AG08395 (cell line): ENCODE results near the gene DGKE.

Source experiments
- DNase-seq: peaks from one replicate; pipeline ENCODE4 v3.0.0; 2012; ENCODE audit warnings: mixed read lengths, low spot score

Gene DGKE

DNA sequence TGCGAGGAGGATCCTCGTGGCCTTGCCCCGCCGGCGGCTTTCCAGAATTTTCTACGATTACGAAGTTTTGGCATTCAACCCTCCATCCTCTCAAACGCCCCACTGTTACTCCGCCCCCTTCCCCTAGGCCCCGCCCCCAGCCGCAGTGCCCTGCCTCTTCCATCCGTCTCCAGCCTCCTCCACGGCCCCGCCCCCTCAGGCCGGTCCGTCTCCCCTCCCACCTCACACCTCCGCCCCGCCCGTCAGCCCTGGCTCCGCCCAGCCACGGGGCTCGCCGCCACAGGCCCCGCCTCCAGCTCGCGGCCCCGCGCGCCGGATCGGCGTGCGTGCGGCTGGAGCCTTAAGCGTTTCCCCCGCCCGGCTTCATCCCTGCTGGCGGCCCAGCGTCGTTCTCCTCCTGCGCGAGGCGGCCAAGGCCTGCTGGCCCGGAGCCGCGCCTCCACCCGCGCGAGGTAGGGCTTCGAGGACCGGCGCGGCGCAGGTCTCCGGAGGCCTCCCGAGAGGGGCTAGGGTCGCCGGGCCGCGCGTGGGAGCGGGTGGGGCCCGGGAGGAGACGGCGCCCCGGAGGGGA is at the start of gene DGKE, which contains the start of gene C17orf67:
TSS of gene DGKE (plus strand) at position 343 of the 571 bp plus-strand sequence. CDS start 645 bp downstream, outside the sequence.
TSS of gene C17orf67 (minus strand) at position 112 of the 571 bp plus-strand sequence. CDS start 18,110 bp downstream, outside the sequence.
- DNase-seq = peak; percentile 99

GRCh38 chr17:56785405-56785804 is 48.5 kb upstream of the DGKE start:
- peak; percentile 12 for DNase-seq

DNA sequence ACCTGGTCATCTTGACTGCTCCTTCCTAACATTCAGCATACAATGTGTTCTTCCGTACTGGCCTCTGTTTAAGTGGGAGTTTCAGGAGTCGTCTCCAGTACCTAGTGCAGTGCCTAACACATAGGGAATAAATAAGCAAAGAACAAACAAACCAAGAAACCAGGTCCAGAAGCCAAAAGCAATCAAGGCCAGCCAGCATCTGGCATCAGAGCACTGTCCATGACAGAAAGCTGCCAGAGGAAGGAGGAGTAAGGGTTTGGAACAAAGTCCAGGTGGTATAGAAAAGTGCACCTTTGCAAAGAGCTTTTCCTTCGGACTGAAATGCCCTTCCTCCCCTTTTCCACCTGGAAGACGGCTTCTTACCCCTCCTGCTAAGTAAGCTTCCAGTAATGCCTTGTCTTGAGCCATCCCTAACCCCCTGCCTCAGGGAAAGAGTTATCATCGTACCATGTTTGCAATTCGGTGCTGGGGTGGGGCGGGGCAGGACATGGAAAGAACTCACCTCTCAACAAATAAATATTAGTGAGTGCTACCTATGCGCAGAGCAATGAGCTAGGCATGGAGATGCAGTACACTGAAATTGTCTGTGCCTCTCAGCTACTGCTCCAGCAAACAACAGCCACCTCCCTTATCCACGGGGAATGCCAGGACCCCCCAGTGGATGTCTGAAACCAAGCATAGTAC is 47.8 kb upstream of the DGKE start:
- no peak for DNase-seq

- peak; percentile 81 for DNase-seq
These were observed 46.9 kb upstream of the DGKE start for GRCh38 chr17:56786989-56787482.

GRCh38 chr17:56792267-56792666 is 41.7 kb upstream of the DGKE start:
- DNase-seq = no peak

DNA sequence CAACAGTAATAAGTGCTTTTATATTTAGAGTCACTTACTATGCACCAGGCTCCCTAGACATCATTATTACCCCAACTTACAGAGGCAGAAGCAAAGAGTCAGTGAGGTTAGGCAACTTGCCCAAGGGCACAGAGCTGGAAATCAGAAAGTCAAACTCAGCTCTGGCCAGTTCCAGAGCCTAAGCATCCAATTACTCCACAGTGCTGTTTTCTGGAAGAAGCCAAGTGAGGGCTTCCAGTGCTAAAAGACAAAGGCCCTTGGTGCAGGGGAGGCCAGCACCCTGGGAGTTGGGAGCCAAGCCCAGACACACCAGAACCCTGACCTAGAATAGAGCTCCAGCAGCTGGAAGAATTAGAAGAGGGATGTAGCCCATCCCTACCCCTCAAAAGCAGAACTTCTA is 40.4 kb upstream of the DGKE start:
- no peak for DNase-seq

- DNase-seq = no peak
These were observed 40.0 kb upstream of the DGKE start for GRCh38 chr17:56793957-56794356.

DNA sequence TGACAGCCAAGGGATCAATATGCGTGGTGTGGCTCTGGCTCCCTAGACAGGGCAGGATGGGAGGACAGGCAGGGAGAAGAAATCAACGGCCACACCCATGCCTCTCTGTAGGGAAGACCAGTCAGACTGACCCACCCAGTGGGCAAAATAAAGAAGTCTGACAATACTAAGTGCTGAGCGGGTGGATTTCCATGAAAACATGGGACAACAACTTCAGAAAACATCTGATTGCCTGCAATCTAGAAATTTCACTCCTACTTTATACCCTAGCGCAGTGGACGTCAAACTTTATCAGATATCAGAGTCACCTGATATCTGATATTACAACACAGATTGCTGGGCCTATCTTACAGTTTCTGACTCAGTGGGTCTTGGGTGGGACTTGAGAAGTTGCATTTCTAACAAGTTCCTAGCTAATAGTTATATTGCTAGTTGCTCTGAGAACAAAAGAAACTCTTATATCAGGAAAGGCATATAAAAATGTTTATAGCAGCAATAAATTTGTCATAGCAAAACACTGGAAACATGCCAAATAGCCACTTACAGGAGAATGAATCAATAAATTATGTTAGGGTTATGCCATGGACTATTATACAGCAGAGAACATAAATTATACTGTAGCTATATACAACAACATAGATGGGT is 38.6 kb upstream of the DGKE start:
- DNase-seq = no peak

DNA sequence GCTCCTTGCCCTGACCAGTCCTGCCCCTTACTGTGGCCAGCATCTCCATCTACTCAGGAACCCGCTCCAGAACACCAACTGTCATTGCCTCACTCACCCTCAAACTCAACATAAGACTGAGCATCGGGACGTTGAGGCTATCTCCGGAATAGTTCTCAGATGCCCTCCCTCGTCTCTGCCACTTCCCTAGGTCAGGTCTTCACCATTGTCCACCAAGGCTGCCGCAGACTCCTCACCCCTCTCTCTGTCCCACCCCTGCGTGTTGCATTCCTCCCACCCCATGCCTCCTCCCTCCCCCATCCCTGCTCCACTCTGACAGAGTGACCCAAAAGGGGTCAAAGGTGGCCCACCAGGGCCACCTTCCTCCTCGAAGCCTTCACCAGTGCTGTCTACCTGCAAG is 37.4 kb upstream of the DGKE start:
- DNase-seq = no peak

GRCh38 chr17:56798916-56799315 is 35.0 kb upstream of the DGKE start:
- no peak for DNase-seq

GRCh38 chr17:56801459-56802178 is 32.3 kb upstream of the DGKE start:
- no peak for DNase-seq

DNA sequence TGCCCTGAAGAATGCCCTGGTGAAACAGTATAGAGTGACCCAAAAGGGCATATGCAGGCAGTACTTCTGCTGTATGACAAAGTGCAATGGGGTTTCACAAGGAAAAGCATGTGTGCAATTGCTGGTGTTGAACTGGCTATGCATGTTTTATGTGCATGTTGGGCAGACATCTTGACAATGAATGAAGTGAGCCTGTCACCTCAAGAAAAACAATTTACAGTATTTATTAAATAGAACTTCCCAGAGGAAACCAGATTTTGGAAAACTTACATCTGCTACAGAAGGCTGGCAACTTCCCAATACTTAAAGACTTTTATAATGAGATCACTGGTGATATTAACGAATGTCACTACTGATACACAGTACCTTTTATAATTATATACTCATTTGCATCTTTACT is 30.9 kb upstream of the DGKE start:
- DNase-seq = no peak

DNA sequence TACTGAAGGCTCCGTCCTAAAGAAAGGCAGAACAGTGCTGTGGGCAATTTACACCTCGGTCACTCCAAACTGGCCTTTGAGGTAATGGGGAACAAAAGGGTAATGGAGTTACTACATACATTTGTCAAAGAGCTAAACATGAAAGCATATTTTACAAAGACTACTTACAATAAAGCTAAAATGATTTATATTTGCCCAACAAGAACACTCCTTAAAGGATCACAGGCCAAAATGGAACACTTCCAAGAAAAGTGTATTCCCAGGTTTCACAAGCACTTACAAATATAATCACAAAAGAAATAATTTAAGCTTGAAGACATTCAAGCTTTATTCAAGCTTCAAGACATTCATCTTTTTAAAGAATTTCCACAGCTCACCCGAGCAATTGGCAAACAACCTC is 29.5 kb upstream of the DGKE start:
- no peak for DNase-seq

DNA sequence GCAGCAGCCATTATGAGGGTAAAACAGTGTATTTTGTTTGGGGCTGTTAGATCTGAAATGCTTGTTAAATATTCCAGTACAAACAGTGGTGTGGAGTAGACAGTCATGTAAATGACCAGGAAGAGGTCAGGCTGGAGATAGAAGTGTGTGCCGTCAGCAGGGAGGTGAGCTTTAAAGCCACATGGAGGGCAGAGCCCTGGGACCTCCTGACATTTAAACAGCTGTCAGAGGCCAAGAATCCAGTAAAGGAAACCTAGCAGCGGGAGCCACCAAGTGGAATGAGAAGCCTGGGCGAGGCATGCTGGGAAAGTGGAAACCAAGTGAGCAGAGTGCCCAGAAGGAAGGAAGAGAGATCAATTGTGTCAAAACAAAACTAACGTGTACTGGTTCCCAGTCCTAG is 27.0 kb upstream of the DGKE start:
- no peak for DNase-seq

GRCh38 chr17:56807723-56808122 is 26.2 kb upstream of the DGKE start:
- DNase-seq = no peak

DNA sequence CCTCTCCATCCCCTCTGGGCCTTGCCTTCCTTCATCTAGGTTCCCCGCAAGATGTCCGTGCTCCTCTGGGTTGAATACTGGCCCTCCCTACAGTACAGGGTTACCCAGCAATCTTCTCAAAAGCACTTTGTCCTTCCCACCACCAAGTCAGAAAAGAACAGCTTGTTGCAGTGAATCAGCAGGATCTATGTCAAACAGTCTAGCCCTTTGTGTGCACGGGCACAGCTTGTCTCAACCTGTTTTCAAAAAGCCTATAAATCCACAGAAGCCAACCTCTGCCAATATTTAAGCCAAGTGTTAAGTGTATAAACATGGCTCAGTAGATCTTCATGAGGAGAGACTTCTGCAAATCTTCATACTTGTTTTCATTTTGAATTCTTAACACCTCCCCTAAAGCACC is 25.4 kb upstream of the DGKE start:
- DNase-seq = no peak

- no peak for DNase-seq
These were observed 24.7 kb upstream of the DGKE start for GRCh38 chr17:56809106-56809819.

- DNase-seq = no peak
These were observed 24.2 kb upstream of the DGKE start for GRCh38 chr17:56809820-56810179.

GRCh38 chr17:56810343-56810742 is 23.6 kb upstream of the DGKE start:
- no peak for DNase-seq

DNA sequence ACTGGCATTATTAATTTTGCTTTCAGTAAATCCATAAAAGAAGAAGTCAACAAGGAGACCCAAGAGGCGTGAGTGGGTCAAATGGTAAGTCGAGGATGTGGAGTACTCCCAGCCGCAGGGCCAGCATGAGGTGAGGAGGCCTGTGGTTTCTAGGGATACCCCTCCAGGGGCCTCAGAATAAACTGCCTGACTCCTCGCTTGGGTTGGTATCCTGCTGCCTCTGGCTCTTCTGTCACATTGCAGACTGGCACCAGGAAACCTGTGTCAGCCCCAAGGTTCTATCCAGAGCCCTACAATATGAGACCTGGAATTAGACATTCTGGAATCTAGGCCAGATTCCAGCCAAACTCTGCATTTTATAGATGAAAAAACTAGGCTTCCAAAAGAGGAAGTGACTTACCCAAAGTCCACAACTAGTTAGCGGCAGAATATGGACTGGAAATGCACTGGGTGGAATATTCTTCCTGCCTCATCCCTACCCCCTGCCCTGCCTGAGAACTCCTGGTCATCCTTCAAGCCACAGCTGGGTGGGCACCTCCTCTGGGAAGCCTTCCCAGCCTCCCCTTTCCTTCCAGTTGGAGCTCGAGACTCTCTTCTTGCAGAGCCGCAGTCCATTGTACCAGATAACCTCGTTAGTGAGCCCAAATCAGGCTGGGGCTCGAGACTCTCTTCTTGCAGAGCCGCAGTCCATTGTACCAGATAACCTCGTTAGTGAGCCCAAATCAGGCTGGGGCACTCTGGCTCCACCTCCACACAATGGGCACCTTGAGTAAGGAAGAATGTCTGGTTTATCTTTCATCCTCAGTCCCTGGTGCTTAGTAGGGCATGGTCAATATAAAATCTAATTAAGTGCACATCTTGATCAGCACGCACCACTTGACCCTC is 22.8 kb upstream of the DGKE start:
- DNase-seq = no peak

- no peak for DNase-seq
These were observed 21.0 kb upstream of the DGKE start for GRCh38 chr17:56812901-56813388.
